Body of pancreas (tissue), 4 donors: ENCODE data around the gene VAMP7. TPM values are rescaled to one million over a fixed set of nuclear protein-coding genes. Genes with fewer than 3 reads are reported as not detected.

Source experiments
- ATAC-seq: fragments of 150-250 bp; one replicate; pipeline ENCODE4 v1.9.1; 2016
- DNase-seq, 4 donors: peaks; one replicate each; pipeline ENCODE4 v3.0.0-alpha.2; 2019
- H3K27ac ChIP-seq, 4 donors: fragments of 200-600 bp; sonication (generic); 1 replicate in 3 of 4; 2 replicates in 1 of 4; pipeline versions ENCODE4 v1.5.1 to v1.6.1; 2016 to 2019; ENCODE audit warnings: mild to moderate bottlenecking in 1 of 4, mixed read lengths in 1 of 4, moderate library complexity in 1 of 4
- H3K27me3 ChIP-seq, 2 donors: fragments of 200-600 bp; sonication (generic); one replicate each; pipeline ENCODE4 v1.6.0; 2016; ENCODE audit warnings: mild to moderate bottlenecking in 1 of 2
- H3K36me3 ChIP-seq, 2 donors: fragments of 200-600 bp; sonication (generic); replicated peaks in 1 of 2; 2 replicates each; pipeline ENCODE4 v1.5.1; 2016; ENCODE audit warnings: low read depth in 2 of 2; ENCODE audit not compliant: insufficient read depth in 1 of 2
- H3K4me1 ChIP-seq: fragments of 200-600 bp; sonication (generic); one replicate; pipeline ENCODE4 v1.6.0; 2016
- H3K4me3 ChIP-seq, 2 donors: fragments of 200-600 bp; sonication (generic); 1 replicate in 1 of 2; 2 replicates in 1 of 2; pipeline ENCODE4 v1.5.1; 2016 to 2019
- H3K9me3 ChIP-seq, 3 donors: fragments of 200-600 bp; sonication (generic); 1 replicate in 2 of 3; 2 replicates in 1 of 3; pipeline ENCODE4 v1.5.1; 2016
- POLR2A ChIP-seq, 3 donors: fragments of 450-650 bp; IDR thresholded peaks; one replicate each; pipeline ENCODE4 v1.6.1; 2016; ENCODE audit warnings: antibody characterized with exemption in 3 of 3, mild to moderate bottlenecking in 2 of 3
- WGBS, 2 donors: methylation state at CpG; one replicate each; pipeline ENCODE4 v1.1.5; 2017; 5-methylcytosine and 5-hydroxymethylcytosine counted together
- intact Hi-C: fragments of 100-400 bp; cut with DNase I; formaldehyde crosslinking; loops from one replicate; pipeline ENCODE4 v1.15.1; 2023
- total RNA-seq, 2 donors: library from RNA; depleted of rRNA; stranded (reverse); fragments of >200 nt; gene quantifications; one replicate each; pipeline ENCODE4 v1.1.0, GENCODE V29; 2016
- TF ChIP-seq, protein P1 (sequence below), 7 experiments: fragments of 450-650 bp in 4 of 7; fragments of 200-600 bp in 3 of 7; sonication (generic) in 3 of 7; IDR thresholded peaks; one replicate each; pipeline ENCODE4 v1.5.1; 2016 to 2019; ENCODE audit warnings: antibody characterized with exemption in 7 of 7

Gene VAMP7
- total RNA-seq, 2 donors from 2014 or later: 9.6 to 14.3 TPM

DNA sequence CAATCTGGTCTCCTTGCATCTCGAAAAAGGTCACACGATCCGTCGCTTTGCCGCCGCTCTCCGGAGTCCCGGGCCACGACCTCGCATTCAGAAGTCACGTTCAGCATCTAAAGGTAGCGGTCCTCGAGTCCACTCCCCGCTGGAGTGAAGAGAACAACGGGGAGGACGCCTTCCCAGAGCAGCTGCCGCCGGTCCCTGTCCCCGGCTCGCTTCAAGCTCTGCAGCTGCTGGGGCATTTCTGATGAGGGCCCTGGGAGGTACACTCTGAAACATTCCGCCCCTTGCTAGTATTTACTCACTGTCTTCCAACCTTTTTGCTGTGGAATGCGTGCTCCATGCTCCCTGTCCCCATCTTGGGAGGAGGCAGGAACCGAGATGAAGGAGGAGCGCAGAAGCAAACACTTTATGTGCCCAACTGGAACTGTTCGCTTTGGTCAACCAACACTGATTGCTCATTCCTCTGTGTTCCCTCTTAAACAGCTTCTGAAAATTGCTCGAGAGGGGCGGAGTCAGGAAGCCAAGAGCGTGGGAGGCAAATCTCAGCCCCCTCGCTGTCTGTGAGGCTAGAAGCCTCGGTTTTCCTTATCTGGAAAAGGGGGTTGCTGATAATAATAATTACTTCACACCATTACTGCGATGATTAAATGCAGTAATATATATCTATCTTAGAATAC is 6.4 kb upstream of the VAMP7 start:
- no peaks in the 10 kb centered on the region for H3K36me3 ChIP-seq
- WGBS, 2 donors: 33 to 42% methylated on average over 31 of the region's 31 CpGs

DNA sequence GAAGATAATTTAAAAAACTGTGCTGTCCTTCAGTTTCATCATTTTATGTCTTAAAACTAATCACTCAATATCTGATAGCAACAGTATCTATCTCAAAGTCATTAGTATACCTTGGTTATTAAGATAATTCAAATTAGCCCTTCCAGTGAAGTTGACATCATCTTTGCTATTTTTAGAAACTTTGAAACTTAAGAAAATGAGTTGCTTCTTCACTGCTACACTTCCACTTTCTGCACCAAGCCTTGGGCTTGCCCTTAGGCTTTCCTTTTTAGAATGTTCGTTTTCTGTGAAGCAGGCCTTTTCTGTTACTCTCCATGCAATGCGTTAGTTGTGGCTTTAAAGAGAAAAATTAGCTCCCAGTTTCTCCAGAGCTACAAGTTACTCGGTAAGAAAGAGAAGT is 4.4 kb upstream of the VAMP7 start:
- 31 to 39% methylated on average over 3 of the region's 3 CpGs for WGBS, 2 donors
- intact Hi-C loops: no loop called here
- no peak overlapping the region for H3K4me3 ChIP-seq
- H3K36me3 ChIP-seq: no peaks in the 10 kb centered on the region
- no peak overlapping the region for H3K27ac ChIP-seq
- H3K4me1 ChIP-seq: no peaks in the 10 kb centered on the region
- ATAC-seq (no peak), DNase-seq (no peak)
- no peak for TF ChIP-seq POLR2A (IDR thresholded peaks at IDR 0.05)
- TF ChIP-seq, protein P1, sequence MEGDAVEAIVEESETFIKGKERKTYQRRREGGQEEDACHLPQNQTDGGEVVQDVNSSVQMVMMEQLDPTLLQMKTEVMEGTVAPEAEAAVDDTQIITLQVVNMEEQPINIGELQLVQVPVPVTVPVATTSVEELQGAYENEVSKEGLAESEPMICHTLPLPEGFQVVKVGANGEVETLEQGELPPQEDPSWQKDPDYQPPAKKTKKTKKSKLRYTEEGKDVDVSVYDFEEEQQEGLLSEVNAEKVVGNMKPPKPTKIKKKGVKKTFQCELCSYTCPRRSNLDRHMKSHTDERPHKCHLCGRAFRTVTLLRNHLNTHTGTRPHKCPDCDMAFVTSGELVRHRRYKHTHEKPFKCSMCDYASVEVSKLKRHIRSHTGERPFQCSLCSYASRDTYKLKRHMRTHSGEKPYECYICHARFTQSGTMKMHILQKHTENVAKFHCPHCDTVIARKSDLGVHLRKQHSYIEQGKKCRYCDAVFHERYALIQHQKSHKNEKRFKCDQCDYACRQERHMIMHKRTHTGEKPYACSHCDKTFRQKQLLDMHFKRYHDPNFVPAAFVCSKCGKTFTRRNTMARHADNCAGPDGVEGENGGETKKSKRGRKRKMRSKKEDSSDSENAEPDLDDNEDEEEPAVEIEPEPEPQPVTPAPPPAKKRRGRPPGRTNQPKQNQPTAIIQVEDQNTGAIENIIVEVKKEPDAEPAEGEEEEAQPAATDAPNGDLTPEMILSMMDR (IDR thresholded peaks at IDR 0.05): no peak
- H3K27me3 ChIP-seq: no peaks in the 10 kb centered on the region
- no peaks in the 10 kb centered on the region for H3K9me3 ChIP-seq

More for the DNA sequence above, 6.4 kb upstream of the VAMP7 start:
- Histone ChIP-seq H3K4me1 (no peaks in the 10 kb centered on the region), H3K27ac (no peak overlapping the region), H3K4me3 (no peak overlapping the region), H3K9me3 (no peaks in the 10 kb centered on the region), H3K27me3 (no peaks in the 10 kb centered on the region)
- ATAC-seq (no peak), DNase-seq (no peak)
- no peak for TF ChIP-seq POLR2A (IDR thresholded peaks at IDR 0.05)
- intact Hi-C loops: no loop called here

DNA sequence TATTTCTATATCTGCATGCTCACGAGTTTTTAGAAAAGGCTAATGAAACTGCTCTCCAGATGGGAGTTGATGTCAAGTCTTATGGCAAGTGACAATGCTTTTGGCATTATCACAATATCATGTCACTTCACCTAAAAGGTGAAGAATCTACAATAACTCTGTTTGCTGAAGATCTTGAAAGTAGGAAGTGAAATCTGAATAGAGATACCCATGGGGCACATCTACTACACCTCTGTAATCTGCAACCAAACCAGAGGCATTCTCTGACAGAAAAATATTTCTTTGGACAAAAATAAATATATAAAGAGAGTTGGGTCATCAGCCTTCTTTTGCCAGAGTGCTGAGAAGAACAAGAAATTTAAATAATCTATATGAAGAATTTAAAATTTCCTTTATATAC is 3.9 kb upstream of the VAMP7 start:
- H3K4me1 ChIP-seq: peaks cover 4% of the 10 kb centered on the region
- no peak overlapping the region for H3K4me3 ChIP-seq
- ATAC-seq (no peak), DNase-seq (no peak)
- H3K27ac ChIP-seq: no peak overlapping the region
- intact Hi-C loops: no loop called here
- 26 to 30% methylated on average over 1 of the region's 1 CpG for WGBS, 2 donors
- TF ChIP-seq POLR2A (IDR thresholded peaks at IDR 0.05): no peak
- TF ChIP-seq, protein P1 (IDR thresholded peaks at IDR 0.05): no peak
- H3K36me3 ChIP-seq: no peaks in the 10 kb centered on the region
- H3K9me3 ChIP-seq: no peaks in the 10 kb centered on the region
- H3K27me3 ChIP-seq: no peaks in the 10 kb centered on the region

DNA sequence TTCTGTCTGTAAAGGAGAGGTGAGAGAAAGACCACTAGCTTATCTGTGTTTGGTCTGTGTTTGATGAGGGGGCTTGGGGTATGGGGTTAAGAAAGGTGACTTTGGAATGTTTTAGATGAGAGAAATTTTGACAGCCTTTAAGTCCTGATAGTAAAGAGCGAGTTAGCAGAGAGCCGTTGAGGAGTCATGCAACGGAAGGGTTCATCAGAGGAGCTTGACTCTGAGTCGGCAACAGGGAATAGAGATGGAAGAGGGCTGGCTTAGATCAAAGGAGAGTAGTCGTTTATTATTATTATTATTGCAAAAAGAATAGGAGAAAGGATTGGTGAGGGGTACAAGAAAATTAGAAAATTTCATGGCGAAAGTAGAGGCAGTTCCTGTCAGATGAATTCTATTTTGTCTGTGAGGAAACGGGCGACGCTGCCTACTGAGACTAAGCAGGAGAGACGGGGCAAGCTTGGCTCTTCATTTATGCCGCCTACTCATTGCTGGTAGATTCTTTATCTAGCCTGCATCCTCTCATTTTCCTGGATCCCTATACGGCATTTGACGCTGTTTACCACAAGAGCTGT is 473 bp upstream of the VAMP7 start:
- peaks cover 10% of the 10 kb centered on the region for H3K4me1 ChIP-seq
- ATAC-seq (no peak), DNase-seq (no peak)
- peak overlapping the region in 2 of 4 donors; percentile 79 to 85 for H3K27ac ChIP-seq
- H3K4me3 ChIP-seq: peak overlapping the region; percentile 10 to 49
- H3K36me3 ChIP-seq: no peaks in the 10 kb centered on the region
- H3K27me3 ChIP-seq: no peaks in the 10 kb centered on the region
- WGBS, 2 donors: 17 to 34% methylated on average over 13 of the region's 13 CpGs
- H3K9me3 ChIP-seq: no peaks in the 10 kb centered on the region
- intact Hi-C loops: no loop called here
- no peak for TF ChIP-seq POLR2A (IDR thresholded peaks at IDR 0.05)
- TF ChIP-seq, protein P1 (IDR thresholded peaks at IDR 0.05): no peak

DNA sequence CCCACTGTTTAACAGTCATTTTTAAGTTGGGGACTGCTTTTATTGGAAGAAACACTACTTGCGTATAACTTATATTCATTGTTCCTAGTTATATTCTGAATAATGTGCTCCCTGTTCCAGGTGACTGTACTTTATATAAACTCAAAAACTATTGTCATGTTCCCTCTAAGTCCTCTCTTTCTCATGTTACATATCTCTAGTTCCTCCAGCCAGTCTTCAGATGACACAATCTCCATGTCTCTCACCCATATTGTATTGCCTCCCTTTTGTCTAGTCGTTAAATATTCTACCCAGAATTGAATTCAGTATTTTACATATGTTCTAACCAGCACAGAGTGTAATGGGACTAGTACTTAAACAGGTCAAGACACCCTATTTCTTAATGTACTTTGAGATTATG is 5.3 kb downstream of the VAMP7 start:
- H3K4me3 ChIP-seq: no peak overlapping the region
- H3K27me3 ChIP-seq: no peaks in the 10 kb centered on the region
- 68 to 75% methylated on average over 2 of the region's 2 CpGs for WGBS, 2 donors
- intact Hi-C loops: no loop called here
- H3K9me3 ChIP-seq: no peaks in the 10 kb centered on the region
- no peaks in the 10 kb centered on the region for H3K36me3 ChIP-seq
- H3K27ac ChIP-seq: no peak overlapping the region
- ATAC-seq (no peak), DNase-seq (no peak)
- H3K4me1 ChIP-seq: peaks cover 18% of the 10 kb centered on the region
- no peak for TF ChIP-seq POLR2A (IDR thresholded peaks at IDR 0.05)
- TF ChIP-seq, protein P1 (IDR thresholded peaks at IDR 0.05): no peak
